PC-9 (cell line): Measurements from ENCODE around the gene DNAJC13. TPM values are rescaled to one million over a fixed set of nuclear protein-coding genes. Genes with fewer than 3 reads are reported as not detected.

ENCODE experiments used
- BruUV-seq: library from RNA; stranded (reverse); fragments of 400-500 nt; replicated peaks from 2 replicates; lab custom pipeline; 2021; lab: Mats Ljungman, UMichigan
- CTCF ChIA-PET: fragments of 300-600 bp; sonication (Branson Sonifier 250); formaldehyde crosslinking; loops from one replicate; lab custom pipeline; 2022; ENCODE audit warnings: antibody characterized with exemption; lab: Charles Lee
- POLR2A ChIA-PET: fragments of 300-600 bp; sonication (Branson Sonifier 250); formaldehyde crosslinking; loops from one replicate; lab custom pipeline; 2022; ENCODE audit warnings: antibody characterized with exemption; ENCODE audit not compliant: unreplicated experiment; lab: Charles Lee
- DNase-seq, 2 experiments: peaks; one replicate each; pipeline versions ENCODE4 v3.0.0 to v3.0.0-alpha.2; 2015 to 2022; ENCODE audit warnings: mixed read lengths in 1 of 2
- H2AFZ ChIP-seq: fragments of 200-600 bp; sonication (generic); 2 replicates; pipeline ENCODE4 v1.8.1; 2017; ENCODE audit warnings: antibody characterized with exemption
- H3F3A ChIP-seq: fragments of 200-600 bp; sonication (generic); 2 replicates; pipeline ENCODE4 v1.8.1; 2017; ENCODE audit warnings: antibody characterized with exemption, mild to moderate bottlenecking, low read depth; ENCODE audit not compliant: insufficient read depth
- H3K27ac ChIP-seq: fragments of 200-600 bp; sonication (generic); 2 replicates; pipeline ENCODE4 v1.6.1; 2016; ENCODE audit warnings: mixed run types
- H3K27me3 ChIP-seq: fragments of 200-600 bp; sonication (generic); 2 replicates; pipeline ENCODE4 v1.6.1; 2016; ENCODE audit warnings: low read depth, mixed run types; ENCODE audit not compliant: insufficient read depth
- H3K36me3 ChIP-seq: fragments of 200-600 bp; sonication (generic); 2 replicates; pipeline ENCODE4 v1.6.1; 2016; ENCODE audit warnings: low read depth, mixed run types
- H3K4me1 ChIP-seq: fragments of 200-600 bp; sonication (generic); replicated peaks from 2 replicates; pipeline ENCODE4 v1.6.1; 2016; ENCODE audit warnings: mixed run types; ENCODE audit not compliant: insufficient read depth
- H3K4me2 ChIP-seq: fragments of 200-600 bp; sonication (generic); 2 replicates; pipeline ENCODE4 v1.6.1; 2017; ENCODE audit warnings: mixed run types
- H3K4me3 ChIP-seq: fragments of 200-600 bp; sonication (generic); 2 replicates; pipeline ENCODE4 v1.6.1; 2016; ENCODE audit warnings: mixed run types
- H3K79me2 ChIP-seq: fragments of 200-600 bp; sonication (generic); 2 replicates; pipeline ENCODE4 v1.6.1; 2017; ENCODE audit warnings: low read depth, mixed run types
- H3K9me2 ChIP-seq: fragments of 200-600 bp; sonication (generic); 2 replicates; pipeline ENCODE4 v1.8.1; 2017; ENCODE audit warnings: mild to moderate bottlenecking; ENCODE audit not compliant: insufficient read depth
- H3K9me3 ChIP-seq: fragments of 200-600 bp; sonication (generic); 2 replicates; pipeline ENCODE4 v1.8.1; 2016; ENCODE audit warnings: low read depth; ENCODE audit not compliant: insufficient read depth
- H4K20me1 ChIP-seq: fragments of 200-600 bp; sonication (generic); 2 replicates; pipeline ENCODE4 v1.8.1; 2017; ENCODE audit not compliant: insufficient read depth
- EZH2 ChIP-seq: fragments of 200-600 bp; sonication (generic); IDR thresholded peaks from 2 replicates; pipeline ENCODE4 v1.8.0; 2017; ENCODE audit warnings: antibody characterized with exemption, low read depth
- intact Hi-C: fragments of 100-400 bp; cut with micrococcal nuclease; formaldehyde crosslinking; loops from one replicate; pipeline ENCODE4 v1.10.0; 2022; ENCODE audit not compliant: unreplicated experiment
- total RNA-seq: library from RNA; stranded (reverse); gene quantifications from 2 replicates; pipeline ENCODE4 v1.2.3, GENCODE V29; 2021
- TF ChIP-seq, protein P1 (sequence below): fragments of 200-600 bp; sonication (generic); conservative IDR thresholded peaks from 2 replicates; pipeline ENCODE4 v1.6.1; 2017; ENCODE audit warnings: mixed run types, antibody characterized with exemption, mild to moderate bottlenecking, moderate library complexity

The DNAJC13 gene
- total RNA-seq, 1 experiment from 2014 or later, result 56.6 TPM

DNA sequence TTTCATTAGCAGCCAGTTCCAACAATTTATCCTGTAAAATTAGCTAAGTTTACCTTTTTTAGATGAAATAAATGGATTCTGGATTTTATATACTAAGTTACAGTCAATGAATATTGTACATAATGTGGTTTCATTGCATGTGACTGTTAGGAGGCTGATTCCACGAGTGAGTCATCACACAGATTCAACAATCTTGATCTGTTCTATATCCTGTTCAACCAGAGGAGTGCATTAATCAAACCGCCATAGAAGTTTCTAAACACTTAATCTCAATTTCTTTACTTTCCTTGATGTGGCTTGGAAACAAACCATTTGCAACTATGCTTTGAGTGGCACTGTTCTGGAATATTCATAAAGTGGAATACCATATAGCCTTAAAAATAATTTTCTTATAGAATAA, 15.3 kb downstream of the DNAJC13 start:
- no TSS peak for BruUV-seq
- TF ChIP-seq EZH2, result no peak
- TF ChIP-seq, protein P1, sequence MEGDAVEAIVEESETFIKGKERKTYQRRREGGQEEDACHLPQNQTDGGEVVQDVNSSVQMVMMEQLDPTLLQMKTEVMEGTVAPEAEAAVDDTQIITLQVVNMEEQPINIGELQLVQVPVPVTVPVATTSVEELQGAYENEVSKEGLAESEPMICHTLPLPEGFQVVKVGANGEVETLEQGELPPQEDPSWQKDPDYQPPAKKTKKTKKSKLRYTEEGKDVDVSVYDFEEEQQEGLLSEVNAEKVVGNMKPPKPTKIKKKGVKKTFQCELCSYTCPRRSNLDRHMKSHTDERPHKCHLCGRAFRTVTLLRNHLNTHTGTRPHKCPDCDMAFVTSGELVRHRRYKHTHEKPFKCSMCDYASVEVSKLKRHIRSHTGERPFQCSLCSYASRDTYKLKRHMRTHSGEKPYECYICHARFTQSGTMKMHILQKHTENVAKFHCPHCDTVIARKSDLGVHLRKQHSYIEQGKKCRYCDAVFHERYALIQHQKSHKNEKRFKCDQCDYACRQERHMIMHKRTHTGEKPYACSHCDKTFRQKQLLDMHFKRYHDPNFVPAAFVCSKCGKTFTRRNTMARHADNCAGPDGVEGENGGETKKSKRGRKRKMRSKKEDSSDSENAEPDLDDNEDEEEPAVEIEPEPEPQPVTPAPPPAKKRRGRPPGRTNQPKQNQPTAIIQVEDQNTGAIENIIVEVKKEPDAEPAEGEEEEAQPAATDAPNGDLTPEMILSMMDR, result no peak
- ChIA-PET CTCF (no interaction called here), POLR2A (interaction anchor here (0.6 to 1.0 kb wide), 3 partner anchors 9 to 225 kb away, joined by 3 to 10 read pairs (median 6); partner anchors contain the start of gene DNAJC13)
- H3K9me3 ChIP-seq, result no peaks in the 10 kb centered on the region
- 0 out of 2 replicates have a peak overlapping the region, but pooled peaks have one; percentile 8 for H3K4me2 ChIP-seq
- H3K9me2 ChIP-seq, result no peaks in the 10 kb centered on the region
- no peaks in the 10 kb centered on the region for H3K27me3 ChIP-seq
- peak; percentile 5 to 67 for DNase-seq
- H4K20me1 ChIP-seq, result no peaks in the 10 kb centered on the region; the same call in 1 of the 2 replicates
- peaks cover 32% of the 10 kb centered on the region for H3K79me2 ChIP-seq
- H3K4me1 ChIP-seq, result peaks cover 14% of the 10 kb centered on the region
- intact Hi-C loops, result no loop called here
- peak overlapping the region; percentile 70 for H3K27ac ChIP-seq
- no peak overlapping the region for H2AFZ ChIP-seq
- H3K4me3 ChIP-seq, result no peak overlapping the region
- H3K36me3 ChIP-seq, result no peaks in the 10 kb centered on the region; the same call in 1 of the 2 replicates
- H3F3A ChIP-seq, result 0 out of 2 replicates have a peak, but pooled peaks cover 6% of the 10 kb centered on the region

DNA sequence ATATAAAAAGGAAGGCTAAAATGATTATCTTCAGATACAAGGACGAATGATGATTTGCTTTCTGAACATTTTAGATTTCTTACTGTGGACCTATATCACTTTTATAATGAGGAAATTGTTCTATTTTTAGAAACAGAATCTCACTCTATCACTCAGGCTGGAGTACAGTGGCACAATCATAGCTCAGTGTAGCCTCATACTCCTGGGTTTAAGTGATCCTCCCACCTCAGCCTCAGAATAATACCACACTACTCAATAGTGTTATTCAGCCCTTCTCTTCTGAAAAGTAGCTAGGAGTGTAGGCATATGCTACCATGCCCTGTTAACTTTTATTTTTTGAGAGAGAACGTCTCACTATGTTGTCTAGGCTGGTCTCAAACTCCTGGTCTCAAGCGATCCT, 15.8 kb downstream of the DNAJC13 start:
- Histone ChIP-seq H3K79me2 (peaks cover 27% of the 10 kb centered on the region), H3K27ac (peak overlapping the region; percentile 16; the same call in 1 of the 2 replicates), H4K20me1 (no peaks in the 10 kb centered on the region; the same call in 1 of the 2 replicates), H3K4me1 (peaks cover 14% of the 10 kb centered on the region), H3K27me3 (no peaks in the 10 kb centered on the region), H2AFZ (no peak overlapping the region), H3K9me3 (no peaks in the 10 kb centered on the region), H3K36me3 (peaks cover 1% of the 10 kb centered on the region; the same call in 1 of the 2 replicates), H3F3A (0 out of 2 replicates have a peak, but pooled peaks cover 6% of the 10 kb centered on the region), H3K4me3 (no peak overlapping the region), H3K9me2 (no peaks in the 10 kb centered on the region), H3K4me2 (no peak overlapping the region)
- intact Hi-C loops, result no loop called here
- TF ChIP-seq EZH2, result no peak
- ChIA-PET CTCF (no interaction called here), POLR2A (interaction anchor here (0.7 kb wide), 1 partner anchor 16 kb away, joined by 10 read pairs; the partner anchor contains the start of gene DNAJC13)
- no peak for DNase-seq
- no TSS peak for BruUV-seq

DNA sequence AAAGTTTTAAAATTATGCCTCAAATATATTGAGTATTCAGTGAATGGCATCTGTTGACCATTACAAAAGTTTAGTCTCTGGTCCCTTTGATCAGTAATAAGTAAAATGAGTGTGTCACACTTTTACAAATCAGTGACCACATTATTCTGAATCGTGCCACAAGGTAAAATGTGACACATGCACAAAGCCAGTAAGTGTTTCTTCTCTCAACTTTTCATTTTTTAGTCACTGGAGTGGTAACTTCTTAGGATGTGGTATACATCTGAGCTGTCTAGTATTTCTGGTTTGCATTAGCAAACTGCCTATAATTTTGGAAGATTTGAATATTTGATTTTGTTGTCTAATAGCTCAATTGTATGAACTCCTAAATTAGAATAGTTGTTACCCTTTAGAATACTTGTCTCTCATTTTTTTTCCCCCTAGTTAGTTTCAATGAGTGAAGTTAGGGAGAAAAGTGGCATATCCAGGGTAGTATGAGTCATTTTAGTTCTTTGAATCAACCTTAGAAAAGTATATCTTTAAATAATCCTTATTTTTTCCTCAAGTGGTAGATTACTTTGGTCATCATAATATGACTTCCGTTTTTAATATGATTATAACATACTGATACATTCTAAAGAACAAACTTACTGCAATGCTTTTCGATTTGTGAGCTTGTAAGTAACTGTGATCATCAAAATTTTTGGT, 18.1 kb downstream of the DNAJC13 start:
- Histone ChIP-seq H3K9me2 (no peaks in the 10 kb centered on the region), H3K27ac (no peak overlapping the region), H4K20me1 (no peaks in the 10 kb centered on the region), H3K79me2 (peaks cover 22% of the 10 kb centered on the region), H3K9me3 (no peaks in the 10 kb centered on the region), H3K4me2 (no peak overlapping the region), H2AFZ (no peak overlapping the region), H3K4me3 (no peak overlapping the region), H3K4me1 (peaks cover 14% of the 10 kb centered on the region), H3K36me3 (peaks cover 3% of the 10 kb centered on the region; the same call in 1 of the 2 replicates), H3F3A (0 out of 2 replicates have a peak, but pooled peaks cover 6% of the 10 kb centered on the region), H3K27me3 (no peaks in the 10 kb centered on the region)
- no peak for TF ChIP-seq EZH2
- TF ChIP-seq, protein P1, result no peak
- ChIA-PET POLR2A (no interaction called here), CTCF (no interaction called here)
- intact Hi-C loops, result no loop called here
- DNase-seq, result no peak
- BruUV-seq, result no TSS peak
